Measurements from ENCODE around the gene TMED6. TPM values are rescaled to one million over a fixed set of nuclear protein-coding genes. Genes with fewer than 3 reads are reported as not detected.
"Not testable (repeated sequence)": the region's sequence is repeated elsewhere in the genome, so short reads cannot be mapped to it uniquely, and the experiment has no call there.

TMED6 gene
- polyA plus RNA-seq, 1 donor, result 3.6 TPM

GRCh38 chr16:69306031-69306430 lies 45.6 kb downstream of the TMED6 start:
- no peak for DNase-seq
- H3K4me1 ChIP-seq (ENCODE audit: control insufficient read depth, insufficient read depth, low read length), result no peaks in the 10 kb centered on the region
- no peak overlapping the region for H3K27ac ChIP-seq (ENCODE audit: low read length)
- H3K4me3 ChIP-seq (ENCODE audit: low read length), result no peak overlapping the region
- no peaks in the 10 kb centered on the region for H3K27me3 ChIP-seq (ENCODE audit: control insufficient read depth, insufficient read depth, low read length)
- H3K9me3 ChIP-seq (ENCODE audit: control insufficient read depth, low read depth, low read length), result no peaks in the 10 kb centered on the region
- no CpG with 5 or more reads among the region's 1 CpG for WGBS (ENCODE audit: insufficient coverage, low lambda C conversion rate)
- H3K36me3 ChIP-seq (ENCODE audit: control insufficient read depth, insufficient read depth, low read length), result peaks cover 10% of the 10 kb centered on the region

DNA sequence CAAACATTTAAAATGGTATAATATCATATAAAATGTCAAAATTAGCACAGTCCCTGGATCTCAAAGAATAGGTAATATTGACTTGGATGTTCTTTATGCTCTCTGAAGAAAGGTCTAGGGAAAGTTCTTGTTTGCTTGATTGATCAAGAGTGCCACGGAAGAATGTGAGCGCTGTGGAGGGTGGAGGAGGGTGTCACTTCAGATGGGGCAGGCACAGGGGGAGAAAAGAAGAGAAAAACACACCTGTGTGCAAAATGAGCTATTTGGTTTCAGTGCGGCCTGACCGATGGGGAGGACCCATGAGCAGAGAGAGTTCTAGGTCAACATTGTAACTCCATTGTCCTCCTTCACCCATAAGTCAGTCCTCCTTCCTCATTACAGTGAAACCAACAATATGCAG lies 49.3 kb downstream of the TMED6 start:
- H3K27me3 ChIP-seq (ENCODE audit: control insufficient read depth, insufficient read depth, low read length), result no peaks in the 10 kb centered on the region
- DNase-seq, result no peak
- H3K4me3 ChIP-seq (ENCODE audit: low read length), result no peak overlapping the region
- H3K9me3 ChIP-seq (ENCODE audit: control insufficient read depth, low read depth, low read length), result no peaks in the 10 kb centered on the region
- H3K4me1 ChIP-seq (ENCODE audit: control insufficient read depth, insufficient read depth, low read length), result no peaks in the 10 kb centered on the region
- WGBS (ENCODE audit: insufficient coverage, low lambda C conversion rate), result 93% methylated on average over 2 of the region's 4 CpGs
- H3K36me3 ChIP-seq (ENCODE audit: control insufficient read depth, insufficient read depth, low read length), result peaks cover 20% of the 10 kb centered on the region
- H3K27ac ChIP-seq (ENCODE audit: low read length), result no peak overlapping the region

- no peaks in the 10 kb centered on the region for H3K27me3 ChIP-seq (ENCODE audit: control insufficient read depth, insufficient read depth, low read length)
- DNase-seq, result no peak
- peaks cover 20% of the 10 kb centered on the region for H3K36me3 ChIP-seq (ENCODE audit: control insufficient read depth, insufficient read depth, low read length)
- no peaks in the 10 kb centered on the region for H3K9me3 ChIP-seq (ENCODE audit: control insufficient read depth, low read depth, low read length)
- 100% methylated on average over 1 of the region's 4 CpGs for WGBS (ENCODE audit: insufficient coverage, low lambda C conversion rate)
- no peak overlapping the region for H3K27ac ChIP-seq (ENCODE audit: low read length)
- no peaks in the 10 kb centered on the region for H3K4me1 ChIP-seq (ENCODE audit: control insufficient read depth, insufficient read depth, low read length)
- no peak overlapping the region for H3K4me3 ChIP-seq (ENCODE audit: low read length)
Measured at GRCh38 chr16:69301861-69302260, 49.7 kb downstream of the TMED6 start.

DNA sequence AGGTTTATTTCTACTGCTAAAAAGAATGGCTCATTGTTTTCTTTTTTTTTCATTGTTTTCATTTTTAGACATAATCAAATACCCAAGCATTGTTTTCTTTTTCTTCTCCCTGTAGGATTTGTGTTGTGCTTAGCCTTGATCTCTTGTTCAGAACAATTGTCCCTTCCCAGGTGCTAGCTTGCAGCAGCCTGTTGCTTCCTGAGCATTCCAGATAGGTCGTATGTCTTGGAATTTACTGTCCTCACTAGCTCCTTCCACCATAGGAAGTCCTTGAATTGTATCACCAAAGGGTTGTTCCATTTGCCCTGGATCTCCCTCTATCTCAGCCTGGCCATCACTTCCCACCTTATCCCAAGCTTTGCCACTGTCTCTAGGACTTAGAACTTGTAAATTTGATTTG lies 50.4 kb downstream of the TMED6 start:
- no CpG with 5 or more reads among the region's 1 CpG for WGBS (ENCODE audit: insufficient coverage, low lambda C conversion rate)
- Histone ChIP-seq H3K27me3 (ENCODE audit: control insufficient read depth, insufficient read depth, low read length) (no peaks in the 10 kb centered on the region), H3K4me3 (ENCODE audit: low read length) (no peak overlapping the region), H3K36me3 (ENCODE audit: control insufficient read depth, insufficient read depth, low read length) (peaks cover 20% of the 10 kb centered on the region), H3K9me3 (ENCODE audit: control insufficient read depth, low read depth, low read length) (no peaks in the 10 kb centered on the region), H3K4me1 (ENCODE audit: control insufficient read depth, insufficient read depth, low read length) (no peaks in the 10 kb centered on the region), H3K27ac (ENCODE audit: low read length) (no peak overlapping the region)
- no peak for DNase-seq

- no peaks in the 10 kb centered on the region for H3K4me1 ChIP-seq (ENCODE audit: control insufficient read depth, insufficient read depth, low read length)
- DNase-seq, result no peak
- H3K27me3 ChIP-seq (ENCODE audit: control insufficient read depth, insufficient read depth, low read length), result no peaks in the 10 kb centered on the region
- WGBS (ENCODE audit: insufficient coverage, low lambda C conversion rate), result no CpG with 5 or more reads among the region's 4 CpGs
- peaks cover 20% of the 10 kb centered on the region for H3K36me3 ChIP-seq (ENCODE audit: control insufficient read depth, insufficient read depth, low read length)
- H3K4me3 ChIP-seq (ENCODE audit: low read length), result no peak overlapping the region
- no peaks in the 10 kb centered on the region for H3K9me3 ChIP-seq (ENCODE audit: control insufficient read depth, low read depth, low read length)
- H3K27ac ChIP-seq (ENCODE audit: low read length), result no peak overlapping the region
Measured at GRCh38 chr16:69298261-69298660, 53.3 kb downstream of the TMED6 start.

DNA sequence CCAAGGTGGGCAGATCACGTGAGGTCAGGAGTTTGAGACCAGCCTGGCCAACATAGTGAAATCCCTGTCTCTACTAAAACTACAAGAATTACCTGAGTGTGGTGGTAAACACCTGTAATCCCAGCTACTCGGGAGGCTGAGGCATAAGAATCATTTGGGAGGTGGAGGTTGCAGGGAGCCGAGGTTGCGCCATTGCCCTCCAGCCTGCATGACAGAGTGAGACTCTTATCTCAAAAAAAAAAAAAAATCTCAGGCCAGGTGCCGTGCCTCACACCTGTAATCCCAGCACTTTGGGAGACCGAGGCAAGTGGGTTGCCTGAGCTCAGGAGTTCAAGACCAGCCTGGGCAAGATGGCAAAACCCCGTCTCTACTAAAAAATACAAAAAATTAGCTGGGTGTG lies 54.8 kb downstream of the TMED6 start:
- H3K9me3 ChIP-seq (ENCODE audit: control insufficient read depth, low read depth, low read length); H3K4me3 ChIP-seq (ENCODE audit: low read length); H3K27me3 ChIP-seq (ENCODE audit: control insufficient read depth, insufficient read depth, low read length); H3K27ac ChIP-seq (ENCODE audit: low read length); DNase-seq; H3K4me1 ChIP-seq (ENCODE audit: control insufficient read depth, insufficient read depth, low read length): not testable (repeated sequence)
- peaks cover 17% of the 10 kb centered on the region for H3K36me3 ChIP-seq (ENCODE audit: control insufficient read depth, insufficient read depth, low read length)
- no CpG with 5 or more reads among the region's 7 CpGs for WGBS (ENCODE audit: insufficient coverage, low lambda C conversion rate)

DNA sequence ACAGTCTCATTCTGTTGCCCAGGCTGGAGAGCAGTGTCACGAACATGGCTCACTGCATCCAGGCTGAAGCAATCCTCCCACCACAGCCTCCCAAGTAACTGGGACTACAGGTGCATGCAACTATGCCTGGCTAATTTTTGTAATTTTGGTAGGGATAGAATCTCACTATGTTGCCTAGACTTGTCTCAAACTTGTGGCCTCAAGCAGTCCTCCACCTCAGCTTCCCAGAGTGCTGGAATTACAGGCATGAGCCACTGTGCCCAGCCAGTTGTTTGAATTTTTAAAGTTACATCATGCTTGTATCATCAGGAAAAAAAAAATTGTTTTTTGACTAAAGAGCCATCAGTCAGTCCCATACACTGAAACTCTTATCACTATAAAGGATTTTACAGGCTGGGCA lies 57.5 kb downstream of the TMED6 start:
- H3K4me1 ChIP-seq (ENCODE audit: control insufficient read depth, insufficient read depth, low read length), result no peaks in the 10 kb centered on the region
- no peak for DNase-seq
- no peaks in the 10 kb centered on the region for H3K9me3 ChIP-seq (ENCODE audit: control insufficient read depth, low read depth, low read length)
- whole genome bisulfite sequencing (ENCODE audit: insufficient coverage, low lambda C conversion rate), result no CpG with 5 or more reads among the region's 1 CpG
- no peak overlapping the region for H3K4me3 ChIP-seq (ENCODE audit: low read length)
- no peak overlapping the region for H3K27ac ChIP-seq (ENCODE audit: low read length)
- H3K36me3 ChIP-seq (ENCODE audit: control insufficient read depth, insufficient read depth, low read length), result peaks cover 3% of the 10 kb centered on the region
- no peaks in the 10 kb centered on the region for H3K27me3 ChIP-seq (ENCODE audit: control insufficient read depth, insufficient read depth, low read length)

DNA sequence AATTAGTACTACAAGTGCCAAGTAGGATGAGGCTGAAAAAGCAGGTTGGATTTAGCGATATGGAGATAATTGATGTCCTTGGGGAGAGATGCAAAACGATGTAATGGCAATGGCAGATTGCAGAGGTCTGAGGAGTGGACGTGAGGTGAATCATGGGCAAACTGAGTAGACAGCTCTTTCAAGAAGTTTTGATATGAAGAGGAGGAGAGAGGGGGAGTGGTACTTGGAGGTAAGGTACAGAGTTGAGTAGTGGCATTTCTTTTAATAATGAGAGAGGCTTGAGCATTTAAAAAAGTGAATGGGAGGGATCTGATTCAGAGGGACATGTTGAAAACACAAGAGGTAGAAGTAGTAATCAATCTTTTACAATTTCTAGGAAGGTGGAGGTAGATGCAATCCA lies 58.2 kb downstream of the TMED6 start:
- H3K4me1 ChIP-seq (ENCODE audit: control insufficient read depth, insufficient read depth, low read length), result no peaks in the 10 kb centered on the region
- H3K27me3 ChIP-seq (ENCODE audit: control insufficient read depth, insufficient read depth, low read length), result no peaks in the 10 kb centered on the region
- H3K27ac ChIP-seq (ENCODE audit: low read length), result no peak overlapping the region
- no peak overlapping the region for H3K4me3 ChIP-seq (ENCODE audit: low read length)
- H3K9me3 ChIP-seq (ENCODE audit: control insufficient read depth, low read depth, low read length), result no peaks in the 10 kb centered on the region
- peaks cover 3% of the 10 kb centered on the region for H3K36me3 ChIP-seq (ENCODE audit: control insufficient read depth, insufficient read depth, low read length)
- DNase-seq, result no peak
- 93% methylated on average over 2 of the region's 3 CpGs for WGBS (ENCODE audit: insufficient coverage, low lambda C conversion rate)

Other genes starting within 250 kb of the TMED6 start
- gene HAS3, start 246.1 kb downstream of the TMED6 start, polyA plus RNA-seq, result 1.2 TPM
- 93.8 TPM for gene CHTF8, start 219.2 kb downstream of the TMED6 start, polyA plus RNA-seq
- 27.1 TPM for gene UTP4, start 219.1 kb downstream of the TMED6 start, polyA plus RNA-seq
- gene SNTB2, start 164.6 kb downstream of the TMED6 start, polyA plus RNA-seq, result 8.8 TPM
- 43.5 TPM for gene VPS4A, start 40.4 kb downstream of the TMED6 start, polyA plus RNA-seq
- 11.9 TPM for gene PDF, start 21.2 kb downstream of the TMED6 start, polyA plus RNA-seq
- 29.0 TPM for gene COG8, start 12.2 kb downstream of the TMED6 start, polyA plus RNA-seq
- gene NIP7, start 12.0 kb downstream of the TMED6 start, polyA plus RNA-seq, result 25.5 TPM
- 23.4 TPM for gene TERF2, start 34.2 kb upstream of the TMED6 start, polyA plus RNA-seq
- gene CYB5B, start 72.8 kb upstream of the TMED6 start, polyA plus RNA-seq, result 85.7 TPM
- gene NFAT5, start 214.2 kb upstream of the TMED6 start, polyA plus RNA-seq, result 26.8 TPM

Measured in large intestine (tissue), 3 donors.